Raji (cell line): ENCODE data around the gene PARVA.

Source experiments
- POLR2A ChIP-seq: IDR thresholded peaks from 2 replicates; pipeline ENCODE4 v1.6.1; 2011; ENCODE audit warnings: low read depth, low read length, control low read depth; ENCODE audit not compliant: insufficient read depth

Gene PARVA

GRCh38 chr11:12454782-12455181 lies 77.4 kb downstream of the PARVA start:
- no peak for TF ChIP-seq POLR2A

GRCh38 chr11:12455938-12456337 lies 78.6 kb downstream of the PARVA start:
- TF ChIP-seq POLR2A, result no peak

GRCh38 chr11:12456651-12457579 lies 79.5 kb downstream of the PARVA start:
- no peak for TF ChIP-seq POLR2A

GRCh38 chr11:12458042-12458441 lies 80.7 kb downstream of the PARVA start:
- no peak for TF ChIP-seq POLR2A

GRCh38 chr11:12459374-12459773 lies 82.0 kb downstream of the PARVA start:
- TF ChIP-seq POLR2A, result no peak

GRCh38 chr11:12459865-12460444 lies 82.6 kb downstream of the PARVA start:
- TF ChIP-seq POLR2A, result no peak

- TF ChIP-seq POLR2A, result no peak
Measured at GRCh38 chr11:12460466-12460865, 83.1 kb downstream of the PARVA start.

GRCh38 chr11:12461516-12461915 lies 84.1 kb downstream of the PARVA start:
- no peak for TF ChIP-seq POLR2A

- TF ChIP-seq POLR2A, result no peak
Measured at GRCh38 chr11:12464303-12464702, 86.9 kb downstream of the PARVA start.

DNA sequence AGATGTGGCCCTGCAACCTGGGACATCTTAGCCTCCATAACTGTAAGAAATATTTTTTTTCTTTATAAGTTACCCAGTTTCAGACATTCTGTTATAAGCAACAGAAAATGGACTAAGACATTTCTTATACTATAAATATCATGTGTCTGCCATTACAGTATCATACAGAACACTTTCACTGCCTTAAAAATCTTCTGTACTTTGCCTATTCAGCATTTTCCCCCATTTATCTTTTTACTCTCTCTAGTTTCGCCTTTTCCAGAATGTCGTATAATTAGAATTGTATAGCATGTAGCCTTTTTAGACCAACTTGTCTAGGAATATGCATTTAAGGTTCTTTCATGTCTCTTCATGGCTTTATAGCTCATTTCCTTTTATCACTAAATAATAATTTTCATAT lies 88.0 kb downstream of the PARVA start:
- no peak for TF ChIP-seq POLR2A

DNA sequence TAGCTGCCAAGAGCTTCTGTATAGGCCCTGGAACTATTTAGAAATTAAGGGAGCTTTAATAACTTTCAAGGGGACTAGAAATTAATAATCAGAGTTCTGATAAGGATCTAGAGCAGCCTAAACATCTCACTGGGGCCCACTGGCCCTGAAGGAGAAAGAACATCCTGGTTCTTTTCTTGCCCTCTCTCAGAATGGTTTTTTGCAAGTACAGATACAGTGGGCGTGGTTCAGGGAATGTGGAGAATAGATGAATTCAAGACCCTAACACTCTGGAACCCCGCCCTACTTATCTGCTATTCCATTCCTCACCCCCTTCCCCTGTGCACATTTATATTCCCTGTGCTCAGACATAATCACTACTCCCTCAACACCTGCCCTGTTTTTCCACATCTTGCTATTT lies 90.2 kb downstream of the PARVA start:
- no peak for TF ChIP-seq POLR2A

DNA sequence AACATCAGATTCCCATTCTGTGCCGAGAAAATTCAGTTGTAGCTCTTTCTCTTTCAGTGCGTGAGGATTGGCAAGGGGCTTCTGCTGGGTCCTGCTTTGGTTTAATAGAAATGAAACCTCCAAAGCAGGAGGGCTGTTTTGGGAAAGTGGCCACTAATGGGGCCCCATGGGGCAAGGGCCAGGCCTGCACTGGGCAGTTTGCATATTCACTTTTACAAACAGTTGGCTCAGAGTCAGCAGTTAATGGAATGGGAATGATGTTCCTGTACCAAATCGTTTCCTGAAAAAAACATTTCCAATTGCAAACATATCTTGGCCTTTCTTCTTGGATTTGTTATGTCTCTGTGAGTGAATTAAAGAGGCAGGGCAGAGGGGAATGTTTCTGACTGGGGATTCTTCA lies 92.1 kb downstream of the PARVA start:
- TF ChIP-seq POLR2A, result no peak

DNA sequence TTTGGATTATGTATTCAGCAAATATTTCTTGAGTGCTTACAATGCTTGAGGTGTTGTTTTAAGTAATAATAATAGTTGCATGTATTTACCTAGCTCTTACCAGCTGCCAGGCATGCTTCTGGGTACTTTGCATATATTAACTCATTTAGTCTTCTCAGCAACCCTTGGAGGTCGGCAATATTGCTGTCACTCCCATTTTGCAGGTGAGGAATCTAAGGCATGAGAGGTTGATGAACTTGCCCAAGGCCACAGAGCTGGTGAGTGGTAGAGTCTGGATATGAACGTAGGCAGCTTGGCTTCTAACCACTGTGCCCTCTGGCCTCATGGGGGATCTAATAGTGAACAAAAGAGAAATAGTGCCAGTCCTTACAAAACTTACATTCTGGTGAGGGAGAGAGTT lies 92.9 kb downstream of the PARVA start:
- no peak for TF ChIP-seq POLR2A

GRCh38 chr11:12472401-12473005 lies 95.1 kb downstream of the PARVA start:
- TF ChIP-seq POLR2A, result no peak

DNA sequence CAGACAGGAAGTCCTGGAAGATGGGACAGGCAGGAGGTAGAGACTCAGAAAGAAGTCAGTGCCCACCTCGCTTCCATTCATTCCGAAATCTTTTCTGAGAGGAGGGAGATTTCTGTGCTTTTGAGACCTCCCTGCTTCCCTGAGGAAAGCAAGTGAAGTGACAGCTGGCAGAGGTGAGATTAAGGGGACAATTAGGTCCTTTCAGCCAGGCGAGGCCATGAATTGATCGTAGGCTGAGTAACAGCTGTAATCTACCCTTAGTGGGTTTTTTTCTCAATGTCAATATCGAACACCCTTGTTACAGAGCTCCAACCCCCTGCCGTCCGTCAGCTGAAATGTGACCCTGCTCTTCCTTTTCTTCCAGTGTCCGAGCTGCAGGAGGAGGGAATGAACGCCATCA lies 96.0 kb downstream of the PARVA start:
- no peak for TF ChIP-seq POLR2A

DNA sequence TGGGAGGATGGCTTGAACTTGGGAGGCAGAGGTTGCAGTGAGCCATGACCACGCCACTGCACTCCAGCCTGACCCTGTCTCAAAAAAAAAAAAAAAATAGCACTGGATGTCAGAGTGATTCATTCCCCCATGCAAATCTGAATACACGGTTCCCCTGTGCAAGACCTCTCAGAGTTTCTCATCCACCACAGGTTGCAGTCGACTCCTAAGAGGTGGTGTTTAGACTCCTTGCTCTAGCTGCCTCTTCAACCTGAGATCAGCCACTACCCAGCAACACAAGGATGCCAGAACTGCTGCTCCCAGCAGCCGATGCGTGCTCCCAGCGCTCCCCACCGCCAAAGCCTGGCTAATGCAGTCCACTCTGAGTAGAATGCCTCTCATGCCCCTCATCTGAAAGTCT lies 97.5 kb downstream of the PARVA start:
- TF ChIP-seq POLR2A, result no peak

- no peak for TF ChIP-seq POLR2A
Measured at GRCh38 chr11:12478743-12479142, 101.4 kb downstream of the PARVA start.

DNA sequence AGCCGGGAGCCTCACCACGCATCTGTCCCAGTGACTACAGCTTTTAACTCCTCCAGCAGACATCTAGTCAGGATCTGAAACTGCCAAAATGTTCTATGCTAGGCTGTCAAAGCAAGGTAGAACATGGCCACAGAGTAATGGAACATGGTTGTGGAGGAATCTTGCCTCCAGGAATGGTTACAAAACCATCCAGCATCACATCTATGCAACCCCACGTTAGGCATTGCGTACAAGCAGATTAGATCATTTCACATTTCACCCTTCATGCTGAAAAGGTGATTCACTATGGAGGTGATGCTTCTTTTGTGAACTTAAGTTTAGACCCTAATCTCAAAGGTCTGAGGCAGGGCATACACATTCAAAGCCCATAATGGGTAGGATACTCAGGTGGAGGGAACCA lies 103.0 kb downstream of the PARVA start:
- no peak for TF ChIP-seq POLR2A
